GM18511 (cell line): ENCODE measurements around the gene SLC25A48.

Experiments
- ATAC-seq: cut with Tn5 transposase; IDR thresholded peaks from one replicate; pipeline ENCODE4 v1.9.1; 2021; ENCODE audit warnings: mild to moderate bottlenecking, moderate library complexity; ENCODE audit not compliant: unreplicated experiment

SLC25A48 gene, protein sequence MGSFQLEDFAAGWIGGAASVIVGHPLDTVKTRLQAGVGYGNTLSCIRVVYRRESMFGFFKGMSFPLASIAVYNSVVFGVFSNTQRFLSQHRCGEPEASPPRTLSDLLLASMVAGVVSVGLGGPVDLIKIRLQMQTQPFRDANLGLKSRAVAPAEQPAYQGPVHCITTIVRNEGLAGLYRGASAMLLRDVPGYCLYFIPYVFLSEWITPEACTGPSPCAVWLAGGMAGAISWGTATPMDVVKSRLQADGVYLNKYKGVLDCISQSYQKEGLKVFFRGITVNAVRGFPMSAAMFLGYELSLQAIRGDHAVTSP

DNA sequence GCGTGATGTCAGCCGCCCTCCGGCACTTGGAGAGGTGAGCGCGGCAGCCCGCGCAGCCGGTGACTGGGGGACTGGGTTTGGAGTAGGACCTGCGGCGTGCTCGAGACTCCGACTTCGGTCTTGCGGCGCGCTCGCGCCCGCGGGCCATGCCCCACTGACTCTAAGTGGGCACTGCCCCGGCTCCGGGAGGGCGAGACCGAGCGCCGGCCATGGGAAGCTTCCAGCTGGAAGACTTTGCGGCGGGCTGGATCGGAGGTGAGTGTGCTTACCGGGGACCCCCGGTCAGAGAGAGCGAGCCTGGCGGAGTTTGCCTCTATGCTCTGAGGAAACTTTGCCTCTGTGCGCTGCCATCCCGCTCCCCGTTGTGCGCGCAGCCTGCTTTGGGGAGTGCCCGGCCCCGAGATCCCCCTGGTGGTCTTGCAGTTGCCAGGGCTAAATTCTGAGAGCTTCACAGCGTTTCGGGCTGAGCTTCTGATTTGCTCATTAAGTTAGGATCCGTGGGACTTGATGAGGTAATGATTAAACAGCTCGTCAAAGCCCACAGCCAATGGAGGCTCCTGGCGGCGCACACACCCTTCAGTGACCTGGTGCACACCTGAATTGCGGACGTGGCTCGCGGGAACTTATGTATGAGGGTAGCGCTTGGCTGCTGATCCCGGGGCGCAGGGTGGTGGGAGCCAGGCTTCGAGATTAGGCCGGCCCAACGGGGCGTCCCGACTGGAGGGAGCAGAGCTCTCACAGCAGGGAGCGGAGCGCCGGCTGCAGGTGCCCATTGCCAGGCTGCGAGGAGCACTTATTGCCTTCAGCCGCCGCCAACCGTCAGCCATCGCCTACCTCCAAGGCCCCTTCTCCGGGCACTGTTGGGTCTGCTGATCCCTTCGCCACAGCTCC is at the start of gene SLC25A48:
SLC25A48 (plus strand) TSS at position 25 of the 891 bp plus-strand sequence; CDS start at position 210, 185 bp downstream.
- ATAC-seq = no peak

DNA sequence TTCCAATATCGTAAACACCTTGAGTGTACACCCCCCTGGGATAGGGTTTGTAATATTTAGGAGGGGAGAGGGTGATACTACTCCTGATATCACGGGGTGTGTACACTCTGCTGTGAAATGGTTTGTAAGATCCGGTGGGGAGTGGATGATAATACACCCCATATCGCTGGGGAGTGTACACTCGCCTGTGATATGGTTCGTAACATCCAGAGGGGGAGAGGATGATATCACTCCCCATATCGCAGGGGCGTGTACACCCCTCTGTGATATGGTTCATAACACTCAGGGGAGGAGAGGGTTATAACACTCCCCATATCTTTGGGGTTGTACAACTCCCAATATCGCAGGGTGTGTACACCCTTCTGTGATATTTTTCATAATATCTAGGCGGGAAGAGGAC is 33.8 kb upstream of the SLC25A48 start:
- ATAC-seq = no peak

DNA sequence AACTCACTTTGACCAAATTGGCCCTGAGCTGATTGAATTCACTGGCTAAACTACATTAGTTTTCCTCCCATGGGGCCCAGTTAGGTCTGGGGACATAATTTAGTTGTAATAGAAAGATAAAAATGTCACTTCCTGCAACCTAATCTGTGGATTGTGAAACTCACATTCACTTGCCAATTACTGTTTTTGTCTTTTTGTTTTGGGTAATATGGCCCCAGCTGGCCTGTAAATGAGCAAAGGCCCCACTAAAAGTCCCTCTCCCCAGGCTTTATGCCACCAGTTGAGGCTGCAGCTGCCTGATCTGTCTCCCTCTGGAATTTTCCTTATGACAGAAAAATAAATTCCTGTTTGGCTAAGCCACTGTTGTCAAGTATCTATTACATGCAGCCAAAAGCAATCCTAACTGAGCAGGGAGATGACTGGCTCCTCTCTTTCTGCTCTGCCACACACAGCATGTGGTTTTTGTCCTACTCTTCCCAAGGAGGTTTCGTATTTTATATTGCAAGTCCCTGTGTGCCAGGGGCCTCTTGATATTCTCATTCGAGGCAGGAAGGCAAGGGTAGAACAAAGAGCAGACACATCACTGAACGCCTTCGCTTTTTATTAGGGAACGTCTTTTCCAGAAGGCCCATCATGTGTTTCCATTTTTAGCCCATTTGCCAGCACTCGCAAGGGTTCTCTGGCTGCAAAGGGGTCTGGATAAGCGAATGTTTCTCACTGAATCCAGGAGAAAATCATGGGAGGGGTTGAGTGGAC is 24.1 kb upstream of the SLC25A48 start:
- no peak for ATAC-seq

DNA sequence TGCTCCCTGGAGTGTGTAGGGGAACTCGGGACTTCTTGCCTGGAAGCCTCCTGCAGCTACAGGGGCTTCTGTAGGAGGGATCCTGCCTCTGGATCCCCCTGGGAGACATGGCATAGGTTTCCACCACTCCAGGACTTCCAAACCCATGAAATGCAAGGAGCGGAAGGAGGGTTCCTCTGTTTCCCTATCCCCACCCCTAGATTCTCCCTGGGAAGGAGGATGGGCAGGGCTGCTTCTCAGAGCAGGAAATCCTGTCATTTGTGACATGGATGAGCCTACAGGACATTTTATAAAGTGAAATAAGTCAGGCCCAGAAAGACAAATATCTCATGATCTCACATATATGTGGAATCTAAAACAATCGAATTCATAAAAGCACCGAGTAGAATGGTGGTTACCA is 23.5 kb upstream of the SLC25A48 start:
- no peak for ATAC-seq

DNA sequence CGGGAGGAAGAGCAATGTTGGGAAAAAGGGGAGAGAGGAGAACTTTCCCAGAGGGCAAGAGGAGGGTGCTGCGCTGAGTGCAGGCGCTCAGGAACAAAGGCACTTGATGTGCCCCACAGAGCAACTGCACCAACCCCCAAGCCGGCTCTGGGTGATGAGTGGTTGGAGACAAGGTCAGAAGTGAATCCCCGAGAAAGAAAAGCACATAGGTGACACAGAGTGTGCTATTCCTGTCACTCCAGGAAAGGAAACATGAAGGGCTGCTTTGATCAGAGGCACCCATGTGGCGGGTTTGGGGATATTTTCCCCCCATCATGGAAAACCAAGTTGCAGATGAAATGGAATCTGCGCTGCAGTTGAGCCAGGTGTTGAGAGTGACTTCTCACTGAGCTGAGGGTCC is 20.7 kb upstream of the SLC25A48 start:
- ATAC-seq = no peak

DNA sequence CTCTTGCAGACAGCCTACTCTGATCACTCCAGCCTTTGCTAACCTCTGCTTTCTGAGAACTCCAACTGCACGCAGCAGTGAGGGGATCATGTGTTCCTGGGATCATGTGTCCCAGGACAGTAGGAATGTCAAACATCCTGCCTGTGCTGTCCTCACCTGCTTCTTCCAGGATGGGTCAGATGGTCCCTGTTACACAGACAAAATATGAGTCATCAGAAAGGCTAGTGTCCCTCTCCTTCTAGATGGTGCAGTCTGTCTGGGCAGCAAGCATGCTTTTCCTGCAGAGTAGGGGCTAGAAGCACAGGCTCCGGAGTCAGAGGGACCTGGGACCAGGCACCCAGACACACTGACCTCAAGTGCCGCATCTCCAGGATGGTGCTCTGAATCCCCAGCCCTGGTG is 20.1 kb upstream of the SLC25A48 start:
- ATAC-seq = no peak

DNA sequence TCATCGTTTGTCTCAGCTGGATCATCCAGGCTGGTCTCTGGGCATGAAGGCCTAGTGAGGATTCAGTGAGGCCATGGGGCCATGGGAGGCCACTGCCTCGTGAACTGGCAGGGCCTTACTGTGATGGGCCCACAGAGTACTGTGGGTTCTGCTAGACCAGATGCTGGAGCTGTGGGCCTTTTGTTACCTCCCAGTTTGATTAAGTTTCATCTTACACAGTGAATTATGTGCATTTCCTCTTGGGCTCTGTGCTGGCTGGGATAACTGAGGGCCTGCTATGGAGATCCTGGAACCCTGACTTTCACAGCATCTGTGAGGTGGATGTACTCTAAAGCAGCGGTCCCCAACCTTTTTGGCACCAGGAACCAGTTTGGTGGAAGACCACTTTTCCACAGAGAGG is 19.7 kb upstream of the SLC25A48 start:
- no peak for ATAC-seq

DNA sequence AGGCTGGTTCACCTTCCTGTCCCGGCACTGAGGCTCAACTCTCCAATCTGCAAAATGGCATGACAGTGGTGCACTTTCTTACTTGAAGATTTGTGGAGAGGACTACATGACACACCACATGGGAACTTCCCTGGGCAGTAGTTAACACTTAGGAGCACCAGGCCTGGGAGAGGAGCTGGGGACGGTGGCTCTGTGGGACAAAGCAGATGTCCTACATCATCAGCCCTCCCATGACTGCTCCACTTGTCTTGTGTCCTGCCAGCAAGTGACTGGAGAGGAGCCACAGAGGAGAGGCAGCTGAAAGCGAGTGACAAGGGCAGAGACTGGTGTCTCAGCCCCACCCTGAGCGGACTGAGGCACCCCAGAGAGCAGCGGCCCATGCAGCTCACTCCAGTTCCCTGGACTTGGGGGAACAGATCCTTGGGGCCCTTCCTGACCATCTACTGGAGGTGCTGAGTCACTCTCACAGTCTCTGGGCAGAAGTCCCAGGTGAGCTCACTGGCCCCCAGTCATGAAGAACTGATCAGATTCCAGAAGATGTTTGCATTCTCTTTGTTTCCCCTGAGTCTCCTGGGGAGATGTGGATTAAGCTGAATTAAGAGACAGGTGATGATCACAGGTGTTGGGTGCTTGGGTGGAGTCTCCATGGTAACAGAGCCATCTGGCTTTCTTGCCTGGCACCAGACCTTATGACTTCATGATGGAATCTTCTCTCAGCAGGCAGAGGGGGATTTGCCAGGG is 13.2 kb upstream of the SLC25A48 start:
- ATAC-seq = no peak

DNA sequence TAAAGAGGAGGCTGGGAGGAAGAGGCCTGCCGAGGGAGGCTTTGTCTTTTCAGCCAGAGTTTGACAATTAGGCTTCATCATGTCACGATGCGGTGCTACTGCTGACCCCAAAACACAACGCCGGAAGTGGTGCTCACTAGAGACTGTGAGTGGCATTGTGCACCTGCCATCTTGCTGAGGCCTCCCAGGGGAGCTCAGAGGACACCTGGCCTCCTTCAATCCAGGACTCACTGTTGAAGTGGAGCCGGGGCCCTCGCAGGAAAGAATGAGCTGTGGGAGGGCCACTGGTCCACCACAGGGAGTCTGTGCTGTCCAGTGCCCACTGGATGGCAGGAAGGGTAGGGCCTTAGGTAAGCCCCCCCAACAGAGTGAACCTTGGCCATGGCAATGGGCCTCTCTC is 12.7 kb upstream of the SLC25A48 start:
- no peak for ATAC-seq

DNA sequence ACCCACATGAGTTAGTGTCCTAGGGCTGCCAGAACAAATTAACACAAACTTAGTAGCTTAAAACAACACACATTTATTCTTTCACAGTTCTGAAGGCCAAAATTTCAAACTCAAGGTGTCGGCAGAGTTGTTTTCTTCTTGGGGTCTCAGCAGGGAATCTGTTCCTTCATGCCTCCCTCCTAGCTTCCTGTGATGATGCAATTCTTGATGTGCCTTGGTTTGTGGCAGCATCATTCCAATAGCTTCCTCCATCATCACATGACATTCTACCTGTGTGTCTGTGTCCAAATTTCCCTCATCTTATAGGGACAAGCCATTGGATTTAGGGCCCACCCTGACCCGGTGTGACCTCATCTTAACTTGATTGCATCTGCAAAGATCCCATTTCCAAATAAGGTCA is 12.2 kb upstream of the SLC25A48 start:
- ATAC-seq = no peak

DNA sequence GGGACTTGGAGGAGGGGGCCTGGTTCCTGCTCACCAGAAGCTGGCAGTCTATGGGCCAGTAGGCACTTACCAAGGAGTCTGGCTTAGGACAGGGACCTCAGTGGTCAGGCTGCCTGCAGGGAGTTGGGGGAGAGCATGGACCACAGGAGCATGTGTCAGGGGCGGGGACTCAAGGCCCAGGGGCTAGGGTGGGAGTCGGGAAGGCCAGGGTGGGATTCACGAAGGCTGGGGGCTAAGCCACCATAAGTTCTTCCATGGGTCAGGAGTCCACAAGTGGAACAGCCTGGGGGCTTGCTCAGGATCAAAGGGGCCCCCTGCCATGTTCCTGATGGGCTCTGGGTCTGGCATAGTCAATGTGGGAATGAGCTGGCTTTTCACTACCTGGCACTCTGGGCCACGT is 11.5 kb upstream of the SLC25A48 start:
- no peak for ATAC-seq

DNA sequence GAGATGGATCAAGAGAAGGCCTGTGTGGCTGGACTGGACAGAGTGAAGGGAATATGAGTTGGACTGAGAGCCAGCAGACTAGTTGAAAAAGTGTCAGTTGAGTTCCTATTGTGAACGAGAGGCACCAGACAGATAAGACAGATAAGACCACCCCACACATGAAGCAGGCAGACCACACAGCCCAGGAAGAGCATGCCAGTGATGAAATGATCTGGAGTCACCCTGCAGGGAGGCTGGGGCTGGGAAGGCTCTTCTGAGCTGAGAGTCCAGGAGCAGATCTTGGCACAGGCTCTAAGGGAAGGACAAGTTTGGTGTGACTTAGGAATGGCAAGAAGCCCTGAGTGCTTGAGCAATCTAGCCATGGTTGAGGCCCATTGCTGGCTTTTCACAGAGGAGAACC is 10.6 kb upstream of the SLC25A48 start:
- ATAC-seq = no peak

DNA sequence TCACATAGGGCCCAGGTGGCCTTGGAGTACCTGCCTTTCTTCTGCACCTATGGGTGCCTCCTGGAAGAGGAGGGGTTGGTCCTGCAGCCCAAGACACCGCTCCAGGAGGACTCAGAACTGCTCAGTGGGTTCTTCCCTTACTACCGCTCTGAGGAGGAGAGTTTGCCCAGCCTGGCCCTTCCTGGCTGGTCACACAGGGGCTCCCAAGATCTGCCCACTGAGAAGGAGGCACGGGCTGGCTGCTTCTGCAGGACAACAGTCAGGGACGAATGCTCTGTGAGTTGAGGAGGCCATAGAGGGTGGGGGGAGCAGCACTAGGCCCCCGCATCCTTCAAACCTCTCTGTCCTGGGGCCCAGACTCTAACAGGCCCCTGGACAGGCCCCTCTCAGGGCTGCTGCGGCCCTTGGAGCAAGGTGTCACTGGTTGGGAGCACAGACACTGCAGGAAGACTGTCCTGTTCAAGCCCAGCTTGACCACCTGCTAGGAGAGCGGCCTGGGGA is 9.9 kb upstream of the SLC25A48 start:
- ATAC-seq = no peak

DNA sequence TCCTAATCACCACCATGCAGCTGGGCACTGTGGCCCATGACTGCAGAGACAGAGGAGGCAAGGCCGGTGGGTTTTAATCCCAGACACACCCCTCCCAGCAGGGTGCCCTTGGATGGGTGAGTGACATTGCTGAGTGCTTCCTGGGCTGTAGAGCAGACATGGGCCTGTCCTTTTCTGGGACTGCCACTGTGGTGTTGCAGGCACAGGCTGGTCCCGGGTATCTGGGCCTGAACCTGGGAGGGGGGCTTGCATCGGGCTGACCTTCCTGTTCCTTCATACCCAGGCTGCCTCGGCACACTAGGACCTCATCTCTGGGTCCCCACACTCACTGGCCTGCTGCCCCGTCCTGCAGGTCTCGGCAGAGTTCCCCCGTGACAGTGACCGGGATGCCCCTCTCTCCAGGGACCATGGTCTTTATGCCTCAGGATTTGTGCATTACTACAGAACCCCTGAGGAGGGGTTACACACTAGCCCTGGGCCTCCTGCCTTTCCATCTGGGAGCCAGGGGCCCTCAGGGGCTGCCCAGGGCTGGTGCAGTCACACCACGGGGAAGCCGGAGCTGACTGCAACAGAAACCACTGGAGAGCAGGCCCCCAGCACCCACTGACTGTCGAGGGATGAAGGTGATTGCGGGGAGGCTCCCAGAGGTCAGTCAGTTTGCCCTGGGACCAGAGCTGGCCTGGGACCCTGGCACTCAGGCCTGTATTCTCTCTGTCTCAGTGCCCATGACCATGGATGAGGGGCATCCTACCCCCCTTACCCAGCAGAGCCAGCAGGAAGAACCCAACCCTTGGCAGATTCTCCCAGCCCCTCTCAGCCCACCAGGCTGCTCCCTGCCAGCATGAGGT is 8.9 kb upstream of the SLC25A48 start:
- ATAC-seq = no peak

DNA sequence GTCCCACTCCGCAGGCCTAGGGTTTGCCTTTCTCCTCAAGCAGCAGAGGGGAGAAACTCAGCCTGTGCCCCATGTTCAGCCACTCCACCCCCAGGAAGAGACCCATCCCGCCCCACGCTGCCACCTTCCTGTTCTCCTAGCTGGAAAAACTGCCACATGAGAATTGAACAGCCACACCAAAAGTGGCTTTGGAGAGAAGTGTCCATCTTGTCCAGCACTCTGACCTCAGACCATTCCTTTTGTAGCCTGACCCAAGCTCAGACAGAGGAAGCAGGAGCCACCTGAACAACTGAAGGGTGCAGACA is 8.3 kb upstream of the SLC25A48 start:
- ATAC-seq = no peak

DNA sequence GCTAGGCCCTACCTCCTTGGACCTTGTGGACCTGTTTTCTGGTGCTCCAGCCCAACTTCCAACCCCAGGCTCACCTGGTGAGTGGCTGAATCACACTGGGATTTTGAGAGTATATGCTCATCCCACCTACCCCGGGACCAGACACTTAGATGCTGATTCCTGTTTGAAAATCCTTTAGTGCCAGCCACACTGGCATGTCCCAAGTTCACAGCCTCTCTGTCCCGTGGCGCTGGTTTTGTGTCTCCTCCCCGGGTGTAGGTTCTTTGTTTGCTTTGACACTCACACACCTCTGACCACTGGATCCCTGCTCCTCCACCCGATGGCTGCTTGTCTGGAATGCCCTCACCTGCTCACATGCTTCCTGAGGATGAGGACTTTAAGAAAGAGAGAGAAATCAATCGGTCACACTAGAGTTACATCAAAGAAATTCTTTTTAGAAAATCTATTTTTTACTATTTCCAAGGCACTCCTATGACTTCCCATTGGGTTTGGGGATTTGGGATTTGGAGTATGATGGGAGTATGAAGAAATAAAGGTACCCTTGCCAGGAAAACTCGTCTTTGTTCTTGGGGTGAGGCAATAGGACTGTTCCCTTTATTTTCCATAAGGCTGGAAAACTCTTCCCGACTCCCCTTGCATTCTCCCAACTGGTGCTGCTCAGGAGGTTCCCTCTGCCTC is 7.3 kb upstream of the SLC25A48 start:
- no peak for ATAC-seq

DNA sequence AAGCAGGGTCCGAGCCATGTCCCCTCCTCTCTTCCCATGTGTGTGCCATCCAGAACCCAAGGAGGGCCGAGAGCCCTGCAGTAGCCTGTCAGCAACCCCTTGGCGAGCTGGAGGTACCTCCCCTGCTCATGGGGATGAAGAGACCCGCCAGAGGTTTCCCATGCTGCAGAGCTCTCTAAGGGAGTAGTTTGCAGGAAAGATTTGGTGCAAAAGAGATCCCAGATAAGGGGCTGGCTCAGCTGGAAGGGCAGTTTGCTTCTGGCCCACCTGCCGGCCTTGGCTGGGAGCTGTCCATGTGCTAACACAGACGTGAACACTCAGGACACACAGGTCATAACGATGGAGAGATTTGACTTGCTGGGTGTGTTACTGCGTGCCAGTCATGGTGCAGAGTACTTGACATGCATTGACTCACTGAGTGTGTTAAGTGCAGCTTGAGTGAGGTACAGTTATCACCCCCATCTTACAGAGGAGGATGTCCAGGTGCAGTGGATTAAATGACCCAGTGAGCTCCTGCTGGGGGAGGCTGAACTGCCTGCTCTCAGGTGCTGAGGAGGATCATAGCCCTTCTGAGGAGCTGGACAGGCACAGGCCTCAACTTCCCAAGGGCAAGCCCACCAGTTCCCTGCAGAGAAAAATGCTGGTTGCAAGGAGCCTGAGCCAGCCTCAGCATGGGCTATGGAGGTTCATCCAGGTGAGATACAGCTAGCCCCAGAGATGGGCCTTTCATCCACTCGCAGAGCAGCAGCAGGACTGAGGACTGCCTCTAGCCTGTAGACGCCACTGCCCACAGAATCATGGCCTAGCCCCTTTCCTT is 6.3 kb upstream of the SLC25A48 start:
- no peak for ATAC-seq

DNA sequence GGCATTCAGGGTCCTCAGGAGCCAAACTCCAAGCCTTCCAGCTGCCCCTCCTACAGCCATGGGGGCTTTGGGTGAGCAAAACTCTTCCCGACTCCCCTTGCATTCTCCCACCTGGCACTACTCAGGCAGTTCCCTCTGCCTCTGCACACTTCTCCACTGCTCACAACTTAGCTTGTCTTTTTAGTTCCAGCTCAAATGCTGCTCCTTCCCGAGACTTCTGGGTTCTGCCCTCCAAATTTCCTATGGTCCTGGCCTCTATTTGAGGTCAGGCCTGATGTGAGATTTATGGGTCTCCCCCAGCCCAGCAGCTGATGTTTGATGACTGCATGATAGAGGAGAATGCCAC is 5.7 kb upstream of the SLC25A48 start:
- ATAC-seq = no peak

DNA sequence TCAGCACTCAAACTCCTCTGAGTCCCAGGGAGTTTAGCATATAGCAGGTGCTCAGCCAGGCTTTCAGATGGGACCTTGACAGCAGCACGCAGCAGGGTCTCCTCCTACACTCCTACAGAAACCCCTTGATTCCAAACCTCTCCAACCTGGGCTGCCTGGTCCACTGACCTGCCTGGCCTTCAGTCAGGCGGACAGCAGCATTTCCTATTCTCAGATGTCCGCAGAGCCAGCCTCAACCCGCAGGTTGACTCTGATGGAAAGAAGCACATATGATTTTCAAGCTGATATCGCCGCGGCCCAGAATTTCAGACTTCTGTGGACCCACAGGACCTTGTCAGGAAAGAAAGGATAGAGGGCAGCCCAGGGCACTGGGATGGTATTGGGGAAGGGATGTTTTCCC is 5.3 kb upstream of the SLC25A48 start:
- no peak for ATAC-seq
